Testis (tissue), 2 donors: Measurements from ENCODE around the gene MCM3AP.

Experiments
- CTCF ChIP-seq, 3 experiments: fragments of 450-650 bp in 2 of 3; fragments of 200-600 bp in 1 of 3; sonication (generic) in 1 of 3; IDR thresholded peaks; one replicate each; pipeline ENCODE4 v1.5.1; 2016 to 2019; ENCODE audit warnings: antibody characterized with exemption in 3 of 3, mild to moderate bottlenecking in 2 of 3, moderate library complexity in 1 of 3
- POLR2A ChIP-seq: fragments of 450-650 bp; IDR thresholded peaks from one replicate; pipeline ENCODE4 v1.6.1; 2017; ENCODE audit warnings: antibody characterized with exemption, mild to moderate bottlenecking, moderate library complexity

- TF ChIP-seq CTCF (IDR thresholded peaks at IDR 0.05) (no peak), POLR2A (no peak)
Observed at GRCh38 chr21:46266946-46267345, 18.5 kb downstream of the MCM3AP start.
